ENCODE measurements around the gene CISD3.

CISD3 gene

GRCh38 chr17:38740806-38741205, 10.7 kb downstream of the CISD3 start:
- no peak overlapping the region for H3K27ac ChIP-seq
- no peak for DNase-seq (ENCODE audit: low read depth, low spot score)

- no peak for DNase-seq (ENCODE audit: low read depth, low spot score)
- H3K27ac ChIP-seq = no peak overlapping the region
Measured at GRCh38 chr17:38741461-38741860, 11.3 kb downstream of the CISD3 start.

- no peak for DNase-seq (ENCODE audit: low read depth, low spot score)
- no peak overlapping the region for H3K27ac ChIP-seq
Measured at GRCh38 chr17:38741921-38742410, 11.8 kb downstream of the CISD3 start.

GRCh38 chr17:38742411-38743308, 12.5 kb downstream of the CISD3 start:
- no peak for DNase-seq (ENCODE audit: low read depth, low spot score)
- H3K27ac ChIP-seq = no peak overlapping the region

- no peak for DNase-seq (ENCODE audit: low read depth, low spot score)
- no peak overlapping the region for H3K27ac ChIP-seq
Measured at GRCh38 chr17:38743556-38744171, 13.5 kb downstream of the CISD3 start.

GRCh38 chr17:38745545-38745944, 15.4 kb downstream of the CISD3 start:
- no peak overlapping the region for H3K27ac ChIP-seq
- no peak for DNase-seq (ENCODE audit: low read depth, low spot score)

GRCh38 chr17:38746004-38746848, 16.1 kb downstream of the CISD3 start:
- no peak for DNase-seq (ENCODE audit: low read depth, low spot score)
- H3K27ac ChIP-seq = no peak overlapping the region

- peak overlapping the region; percentile 77 for H3K27ac ChIP-seq
- no peak for DNase-seq (ENCODE audit: low read depth, low spot score)
Measured at GRCh38 chr17:38746849-38747462, 16.8 kb downstream of the CISD3 start.

GRCh38 chr17:38747463-38748148, 17.5 kb downstream of the CISD3 start:
- peak overlapping the region; percentile 77 for H3K27ac ChIP-seq
- DNase-seq (ENCODE audit: low read depth, low spot score) = no peak

- H3K27ac ChIP-seq = peak within 1 kb of the TSS; percentile 77
- DNase-seq (ENCODE audit: low read depth, low spot score) = no peak
Measured at GRCh38 chr17:38748149-38748891, 18.2 kb downstream of the CISD3 start, which contains the start of gene PCGF2. Gene PCGF2, minus strand, starts transcription at chr17:38748336. Its CDS starts 7,934 bp downstream, at chr17:38740402.

- peak overlapping the region; percentile 77 for H3K27ac ChIP-seq
- DNase-seq (ENCODE audit: low read depth, low spot score) = no peak
Measured at GRCh38 chr17:38748892-38749222, 18.7 kb downstream of the CISD3 start.

GRCh38 chr17:38749223-38750043, 19.3 kb downstream of the CISD3 start:
- peak overlapping the region; percentile 77 for H3K27ac ChIP-seq
- no peak for DNase-seq (ENCODE audit: low read depth, low spot score)

GRCh38 chr17:38750044-38750311, 19.8 kb downstream of the CISD3 start:
- DNase-seq (ENCODE audit: low read depth, low spot score) = no peak
- H3K27ac ChIP-seq = peak overlapping the region; percentile 77

- H3K27ac ChIP-seq = peak overlapping the region; percentile 77
- DNase-seq (ENCODE audit: low read depth, low spot score) = no peak
Measured at GRCh38 chr17:38750312-38751121, 20.4 kb downstream of the CISD3 start.

- H3K27ac ChIP-seq = peak overlapping the region; percentile 77
- DNase-seq (ENCODE audit: low read depth, low spot score) = no peak
Measured at GRCh38 chr17:38751144-38751807, 21.1 kb downstream of the CISD3 start.

GRCh38 chr17:38751808-38752307, 21.7 kb downstream of the CISD3 start:
- DNase-seq (ENCODE audit: low read depth, low spot score) = no peak
- peak overlapping the region; percentile 77 for H3K27ac ChIP-seq

All from epithelial cell of prostate (primary cell).